Measurements from ENCODE around the gene HSP90B1. TPM values are rescaled to one million over a fixed set of nuclear protein-coding genes. Genes with fewer than 3 reads are reported as not detected.

The HSP90B1 gene
- total and polyA plus RNA-seq, 8 donors = 72.6 to 515 (median 308) TPM

- TF ChIP-seq EP300 (IDR thresholded peaks at IDR 0.05) (no peak), POLR2AphosphoS5 (IDR thresholded peaks at IDR 0.05) (no peak), CTCF (IDR thresholded peaks at IDR 0.05) (no peak), POLR2A (IDR thresholded peaks at IDR 0.05) (no peak)
- intact Hi-C loops (cut with DNase I; ENCODE audit: low total_unique reads) = no loop called here
- Histone ChIP-seq H3K4me3 (no peak overlapping the region), H3K27me3 (no peaks in the 10 kb centered on the region), H3K27ac (no peak overlapping the region), H3K36me3 (no peaks in the 10 kb centered on the region), H3K4me1 (no peaks in the 10 kb centered on the region), H3K9me3 (no peaks in the 10 kb centered on the region)
- no peak for DNase-seq
These were observed 22.0 kb upstream of the HSP90B1 start for GRCh38 chr12:103908246-103908541.

GRCh38 chr12:103908877-103909276, 21.3 kb upstream of the HSP90B1 start:
- Histone ChIP-seq H3K4me1 (no peaks in the 10 kb centered on the region), H3K27me3 (no peaks in the 10 kb centered on the region), H3K9me3 (no peaks in the 10 kb centered on the region), H3K27ac (no peak overlapping the region), H3K4me3 (no peak overlapping the region), H3K36me3 (no peaks in the 10 kb centered on the region)
- DNase-seq = no peak
- 50 to 68% (median 55%) methylated on average over 2 of the region's 2 CpGs for WGBS, 5 donors
- intact Hi-C loops (cut with DNase I; ENCODE audit: low total_unique reads) = no loop called here
- no peak for TF ChIP-seq POLR2AphosphoS5 (IDR thresholded peaks at IDR 0.05)

- H3K4me1 ChIP-seq = no peaks in the 10 kb centered on the region
- TF ChIP-seq CTCF (IDR thresholded peaks at IDR 0.05) (no peak), POLR2A (IDR thresholded peaks at IDR 0.05) (no peak), POLR2AphosphoS5 (IDR thresholded peaks at IDR 0.05) (no peak), EP300 (IDR thresholded peaks at IDR 0.05) (no peak)
- no peak overlapping the region for H3K27ac ChIP-seq
- intact Hi-C loops (cut with DNase I; ENCODE audit: low total_unique reads) = no loop called here
- no peaks in the 10 kb centered on the region for H3K9me3 ChIP-seq
- no peak for DNase-seq
- no peaks in the 10 kb centered on the region for H3K36me3 ChIP-seq
- 31 to 52% (median 35%) methylated on average over 1 of the region's 1 CpG for WGBS, 5 donors
- no peak overlapping the region for H3K4me3 ChIP-seq
- no peaks in the 10 kb centered on the region for H3K27me3 ChIP-seq
These were observed 20.4 kb upstream of the HSP90B1 start for GRCh38 chr12:103909811-103910210.

- Histone ChIP-seq H3K4me3 (no peak overlapping the region), H3K27ac (no peak overlapping the region), H3K4me1 (no peaks in the 10 kb centered on the region), H3K36me3 (no peaks in the 10 kb centered on the region), H3K27me3 (no peaks in the 10 kb centered on the region), H3K9me3 (peaks cover 0 to under 1% (median 0%) of the 10 kb centered on the region in 4 donors)
- WGBS, 5 donors = 80 to 86% (median 81%) methylated on average over 1 of the region's 1 CpG
- DNase-seq = no peak
- TF ChIP-seq POLR2AphosphoS5 (IDR thresholded peaks at IDR 0.05) = no peak
- no peak for TF ChIP-seq CTCF (IDR thresholded peaks at IDR 0.05)
- TF ChIP-seq EP300 (IDR thresholded peaks at IDR 0.05) = no peak
- TF ChIP-seq POLR2A (IDR thresholded peaks at IDR 0.05) = no peak
- intact Hi-C loops (cut with DNase I; ENCODE audit: low total_unique reads) = no loop called here
These were observed 18.1 kb upstream of the HSP90B1 start for GRCh38 chr12:103912069-103912468.

GRCh38 chr12:103913100-103913499, 17.1 kb upstream of the HSP90B1 start:
- no peak overlapping the region for H3K4me3 ChIP-seq
- DNase-seq = no peak
- H3K27ac ChIP-seq = no peak overlapping the region
- TF ChIP-seq POLR2AphosphoS5 (IDR thresholded peaks at IDR 0.05) (no peak), POLR2A (IDR thresholded peaks at IDR 0.05) (no peak), EP300 (IDR thresholded peaks at IDR 0.05) (no peak), CTCF (IDR thresholded peaks at IDR 0.05) (no peak)
- WGBS, 5 donors = 85 to 89% (median 88%) methylated on average over 3 of the region's 3 CpGs
- no peaks in the 10 kb centered on the region for H3K27me3 ChIP-seq
- intact Hi-C loops (cut with DNase I; ENCODE audit: low total_unique reads) = no loop called here
- H3K4me1 ChIP-seq = no peaks in the 10 kb centered on the region
- no peaks in the 10 kb centered on the region for H3K36me3 ChIP-seq
- peaks cover 0 to 10% (median 0%) of the 10 kb centered on the region in 4 donors for H3K9me3 ChIP-seq

All from stomach (tissue), 9 donors.